Caco-2 (cell line): ENCODE results near the gene NINJ2. TPM values are rescaled to one million over a fixed set of nuclear protein-coding genes. Genes with fewer than 3 reads are reported as not detected.

Experiments
- BruUV-seq: library from RNA; stranded (reverse); fragments of 400-500 nt; replicated peaks from 2 replicates; lab custom pipeline; 2021; lab: Mats Ljungman, UMichigan
- CTCF ChIA-PET: fragments of 300-600 bp; sonication (Branson Sonifier 250); formaldehyde crosslinking; loops from one replicate; lab custom pipeline; 2022; ENCODE audit warnings: antibody characterized with exemption; lab: Charles Lee
- POLR2A ChIA-PET: fragments of 300-600 bp; sonication (Branson Sonifier 250); formaldehyde crosslinking; loops from one replicate; lab custom pipeline; 2022; ENCODE audit warnings: antibody characterized with exemption; lab: Charles Lee
- DNase-seq, 2 experiments: peaks; one replicate each; pipeline versions ENCODE4 v3.0.0 to v3.0.0-alpha.2; 2020 to 2022
- H3K27me3 ChIP-seq: replicated peaks from 2 replicates; pipeline ENCODE4 v1.6.0; 2011; ENCODE audit warnings: low read length; ENCODE audit not compliant: control insufficient read depth, insufficient read depth
- H3K36me3 ChIP-seq: 2 replicates; pipeline ENCODE4 v1.5.1; 2011; ENCODE audit warnings: low read length; ENCODE audit not compliant: control insufficient read depth, insufficient read depth
- H3K4me1 ChIP-seq: fragments of 250-450 bp; sonication (Bioruptor Pico); 2 replicates; pipeline ENCODE4 v1.5.1; 2020; ENCODE audit warnings: mild to moderate bottlenecking
- H3K4me3 ChIP-seq: 2 replicates; pipeline ENCODE4 v1.5.1; 2011; ENCODE audit warnings: low read depth, mild to moderate bottlenecking, control low read depth, low read length
- H3K9me3 ChIP-seq: fragments of 250-450 bp; sonication (Bioruptor Pico); 2 replicates; pipeline ENCODE4 v1.5.1; 2020; ENCODE audit warnings: mild to moderate bottlenecking, moderate library complexity
- H3K27ac Mint-ChIP-seq: one replicate; pipeline ENCODE4 v1.8.0; 2022; ENCODE audit warnings: mixed read lengths; ENCODE audit not compliant: unreplicated experiment
- H3K27me3 Mint-ChIP-seq: one replicate; pipeline ENCODE4 v1.8.0; 2022; ENCODE audit warnings: mixed read lengths; ENCODE audit not compliant: insufficient read depth, unreplicated experiment
- H3K36me3 Mint-ChIP-seq: one replicate; pipeline ENCODE4 v1.8.0; 2022; ENCODE audit warnings: mild to moderate bottlenecking, mixed read lengths; ENCODE audit not compliant: insufficient read depth, unreplicated experiment
- H3K4me1 Mint-ChIP-seq: one replicate; pipeline ENCODE4 v1.8.0; 2022; ENCODE audit warnings: low read depth, mixed read lengths; ENCODE audit not compliant: unreplicated experiment
- H3K4me3 Mint-ChIP-seq: one replicate; pipeline ENCODE4 v1.8.0; 2022; ENCODE audit warnings: mild to moderate bottlenecking, moderate library complexity, mixed read lengths; ENCODE audit not compliant: unreplicated experiment
- H3K9me3 Mint-ChIP-seq: one replicate; pipeline ENCODE4 v1.8.0; 2022; ENCODE audit warnings: mixed read lengths; ENCODE audit not compliant: unreplicated experiment
- CTCF ChIP-seq, 2 experiments: fragments of 200-600 bp in 1 of 2; IDR thresholded peaks; 1 replicate in 1 of 2; 2 replicates in 1 of 2; pipeline versions ENCODE4 v1.5.1 to v1.8.0; 2011 to 2022; ENCODE audit warnings: antibody characterized with exemption in 1 of 2, control low read depth in 1 of 2, inconsistent platforms in 1 of 2, low read depth in 1 of 2, low read length in 1 of 2, mild to moderate bottlenecking in 1 of 2, moderate library complexity in 1 of 2; ENCODE audit not compliant: insufficient read depth in 1 of 2, severe bottlenecking in 1 of 2, unreplicated experiment in 1 of 2
- intact Hi-C: fragments of 100-400 bp; cut with micrococcal nuclease; formaldehyde crosslinking; loops from one replicate; pipeline ENCODE4 v1.10.0; 2022; ENCODE audit not compliant: unreplicated experiment
- total RNA-seq: library from RNA; stranded (reverse); gene quantifications from 2 replicates; pipeline ENCODE4 v1.2.3, GENCODE V29; 2022

NINJ2 gene
- total RNA-seq, 1 experiment from 2014 or later: 7.0 TPM

GRCh38 chr12:697481-697880 lies 34.2 kb upstream of the NINJ2 start:
- intact Hi-C loops: no loop called here

GRCh38 chr12:694734-695503 lies 31.7 kb upstream of the NINJ2 start:
- H3K9me3 ChIP-seq: peaks cover 26% of the 10 kb centered on the region
- peak in 1 of 2 experiments; percentile 12 for DNase-seq
- Mint-ChIP-seq H3K36me3 (no peaks in the 10 kb centered on the region), H3K4me1 (peaks cover 8% of the 10 kb centered on the region), H3K27me3 (no peaks in the 10 kb centered on the region), H3K9me3 (peaks cover 39% of the 10 kb centered on the region), H3K4me3 (no peak overlapping the region), H3K27ac (no peak overlapping the region)
- H3K27me3 ChIP-seq: no peaks in the 10 kb centered on the region
- CTCF ChIA-PET: interaction anchor here (0.9 to 2.3 kb wide), 2 partner anchors 56 to 62 kb away, joined by 4 to 8 read pairs; no protein-coding TSS in a partner anchor
- TF ChIP-seq CTCF (IDR thresholded peaks at IDR 0.05; ENCODE audit: insufficient read depth in 1 of 2, low read depth in 1 of 2, low read length in 1 of 2, severe bottlenecking in 1 of 2, unreplicated experiment in 1 of 2): peak in 1 of 2 experiments; percentile 2
- no peaks in the 10 kb centered on the region for H3K4me1 ChIP-seq
- BruUV-seq: no TSS peak
- H3K36me3 ChIP-seq: no peaks in the 10 kb centered on the region
- POLR2A ChIA-PET: interaction anchor here (0.5 to 0.9 kb wide), 3 partner anchors 63 to 306 kb away, joined by 3 to 4 read pairs (median 3); partner anchors contain the start of gene KDM5A
- intact Hi-C loops: no loop called here
- H3K4me3 ChIP-seq: no peak overlapping the region

More at GRCh38 chr12:697481-697880, 34.2 kb upstream of the NINJ2 start:
- POLR2A ChIA-PET: no interaction called here
- BruUV-seq: no TSS peak
- no peaks in the 10 kb centered on the region for H3K36me3 ChIP-seq
- no peak overlapping the region for H3K4me3 ChIP-seq
- H3K4me1 Mint-ChIP-seq: peaks cover 8% of the 10 kb centered on the region
- H3K27me3 ChIP-seq: no peaks in the 10 kb centered on the region
- H3K4me3 Mint-ChIP-seq: no peak overlapping the region
- no peaks in the 10 kb centered on the region for H3K27me3 Mint-ChIP-seq
- CTCF ChIA-PET: no interaction called here
- no peaks in the 10 kb centered on the region for H3K36me3 Mint-ChIP-seq
- TF ChIP-seq CTCF (IDR thresholded peaks at IDR 0.05; ENCODE audit: insufficient read depth in 1 of 2, low read depth in 1 of 2, low read length in 1 of 2, severe bottlenecking in 1 of 2, unreplicated experiment in 1 of 2): no peak
- H3K9me3 Mint-ChIP-seq: peaks cover 49% of the 10 kb centered on the region
- no peak overlapping the region for H3K27ac Mint-ChIP-seq
- H3K4me1 ChIP-seq: no peaks in the 10 kb centered on the region
- DNase-seq: no peak
- H3K9me3 ChIP-seq: peaks cover 23% of the 10 kb centered on the region

GRCh38 chr12:693934-694533 lies 30.8 kb upstream of the NINJ2 start:
- peaks cover 24% of the 10 kb centered on the region for H3K9me3 ChIP-seq
- H3K4me3 Mint-ChIP-seq: no peak overlapping the region
- H3K9me3 Mint-ChIP-seq: peaks cover 39% of the 10 kb centered on the region
- no peaks in the 10 kb centered on the region for H3K4me1 ChIP-seq
- no peak overlapping the region for H3K27ac Mint-ChIP-seq
- no TSS peak for BruUV-seq
- H3K4me3 ChIP-seq: no peak overlapping the region
- no peak for DNase-seq
- CTCF ChIA-PET: interaction anchor here (0.9 to 2.3 kb wide), 2 partner anchors 57 to 61 kb away, joined by 4 to 8 read pairs; no protein-coding TSS in a partner anchor
- no peak for TF ChIP-seq CTCF (IDR thresholded peaks at IDR 0.05; ENCODE audit: insufficient read depth in 1 of 2, low read depth in 1 of 2, low read length in 1 of 2, severe bottlenecking in 1 of 2, unreplicated experiment in 1 of 2)
- H3K27me3 ChIP-seq: no peaks in the 10 kb centered on the region
- H3K36me3 Mint-ChIP-seq: no peaks in the 10 kb centered on the region
- H3K4me1 Mint-ChIP-seq: peaks cover 8% of the 10 kb centered on the region
- H3K27me3 Mint-ChIP-seq: no peaks in the 10 kb centered on the region
- POLR2A ChIA-PET: no interaction called here
- H3K36me3 ChIP-seq: no peaks in the 10 kb centered on the region
- intact Hi-C loops: no loop called here
